COLO668 (cell line): ENCODE results near the gene SLC8B1.
A peak's percentile ranks its signal among the peaks of the same experiment; 100 is the strongest.

Experiments
- DNase-seq: peaks from one replicate; lab custom pipeline; 2025; ENCODE audit not compliant: unreplicated experiment; lab: John Stamatoyannopoulos, UW

SLC8B1 gene

GRCh38 chr12:113334786-113335539 lies at the start of gene SLC8B1:
Gene SLC8B1 (minus strand): TSS chr12:113335109. CDS start chr12:113332878, 2,231 bp downstream.
- DNase-seq, result peak; percentile 78

GRCh38 chr12:113382206-113382605 lies 47.3 kb upstream of the SLC8B1 start:
- no peak for DNase-seq

GRCh38 chr12:113381220-113381619 lies 46.3 kb upstream of the SLC8B1 start:
- no peak for DNase-seq

GRCh38 chr12:113378291-113378690 lies 43.4 kb upstream of the SLC8B1 start:
- no peak for DNase-seq

GRCh38 chr12:113374823-113375428 lies 40.0 kb upstream of the SLC8B1 start:
- DNase-seq, result no peak

GRCh38 chr12:113373969-113374368 lies 39.1 kb upstream of the SLC8B1 start:
- peak; percentile 11 for DNase-seq

- DNase-seq, result no peak
Observed at GRCh38 chr12:113373440-113373839, 38.5 kb upstream of the SLC8B1 start.

GRCh38 chr12:113372371-113372770 lies 37.5 kb upstream of the SLC8B1 start:
- no peak for DNase-seq

GRCh38 chr12:113371808-113372207 lies 36.9 kb upstream of the SLC8B1 start:
- no peak for DNase-seq

- no peak for DNase-seq
Observed at GRCh38 chr12:113370923-113371682, 36.2 kb upstream of the SLC8B1 start.

GRCh38 chr12:113369391-113369985 lies 34.6 kb upstream of the SLC8B1 start:
- no peak for DNase-seq

- no peak for DNase-seq
Observed at GRCh38 chr12:113368331-113368730, 33.4 kb upstream of the SLC8B1 start.

GRCh38 chr12:113366827-113367226 lies 31.9 kb upstream of the SLC8B1 start:
- DNase-seq, result no peak

- DNase-seq, result no peak
Observed at GRCh38 chr12:113365639-113366395, 30.9 kb upstream of the SLC8B1 start.

- DNase-seq, result no peak
Observed at GRCh38 chr12:113364698-113365097, 29.8 kb upstream of the SLC8B1 start.

GRCh38 chr12:113361574-113362370 lies 26.9 kb upstream of the SLC8B1 start:
- DNase-seq, result no peak

- DNase-seq, result no peak
Observed at GRCh38 chr12:113359939-113360748, 25.2 kb upstream of the SLC8B1 start.

GRCh38 chr12:113359133-113359938 lies 24.4 kb upstream of the SLC8B1 start:
- no peak for DNase-seq
